GM23248 (cell line): ENCODE measurements around the gene SUN2. TPM values are rescaled to one million over a fixed set of nuclear protein-coding genes. Genes with fewer than 3 reads are reported as not detected.
A peak's percentile ranks its signal among the peaks of the same experiment; 100 is the strongest.

Source experiments
- DNase-seq: peaks from one replicate; pipeline ENCODE4 v3.0.0-alpha.2; 2015
- H2AFZ ChIP-seq: fragments of 200-600 bp; sonication (generic); 2 replicates; pipeline ENCODE4 v1.6.1; 2016; ENCODE audit warnings: antibody characterized with exemption
- H3F3A ChIP-seq: fragments of 200-600 bp; sonication (generic); 2 replicates; pipeline ENCODE4 v1.6.1; 2016; ENCODE audit warnings: mild to moderate bottlenecking, antibody characterized with exemption, mixed run types; ENCODE audit not compliant: insufficient read depth
- H3K27ac ChIP-seq: fragments of 200-600 bp; sonication (generic); 2 replicates; pipeline ENCODE4 v1.5.1; 2016; ENCODE audit warnings: mild to moderate bottlenecking
- H3K27me3 ChIP-seq: fragments of 200-600 bp; sonication (generic); replicated peaks from 2 replicates; pipeline ENCODE4 v1.6.1; 2016; ENCODE audit warnings: mild to moderate bottlenecking; ENCODE audit not compliant: insufficient read depth
- H3K36me3 ChIP-seq: fragments of 200-600 bp; sonication (generic); 2 replicates; pipeline ENCODE4 v1.6.1; 2016; ENCODE audit warnings: low read depth, mild to moderate bottlenecking
- H3K4me1 ChIP-seq: fragments of 200-600 bp; sonication (generic); 2 replicates; pipeline ENCODE4 v1.6.1; 2016; ENCODE audit warnings: mild to moderate bottlenecking; ENCODE audit not compliant: insufficient read depth
- H3K4me2 ChIP-seq: fragments of 200-600 bp; sonication (generic); one replicate; pipeline ENCODE4 v1.6.1; 2016; ENCODE audit warnings: mild to moderate bottlenecking; ENCODE audit not compliant: unreplicated experiment
- H3K4me3 ChIP-seq: fragments of 200-600 bp; sonication (generic); 2 replicates; pipeline ENCODE4 v1.5.1; 2016; ENCODE audit warnings: mild to moderate bottlenecking
- H3K79me2 ChIP-seq: fragments of 200-600 bp; sonication (generic); 2 replicates; pipeline ENCODE4 v1.6.1; 2016; ENCODE audit warnings: mild to moderate bottlenecking; ENCODE audit not compliant: insufficient read depth
- H3K9ac ChIP-seq: fragments of 200-600 bp; sonication (generic); 2 replicates; pipeline ENCODE4 v1.6.1; 2016; ENCODE audit warnings: mild to moderate bottlenecking
- H3K9me2 ChIP-seq: fragments of 200-600 bp; sonication (generic); 2 replicates; pipeline ENCODE4 v1.6.1; 2016; ENCODE audit warnings: mixed run types, mild to moderate bottlenecking, moderate library complexity; ENCODE audit not compliant: insufficient read depth
- H3K9me3 ChIP-seq: fragments of 200-600 bp; sonication (generic); one replicate; pipeline ENCODE4 v1.6.1; 2017; ENCODE audit warnings: low read depth
- H4K20me1 ChIP-seq: fragments of 200-600 bp; sonication (generic); 2 replicates; pipeline ENCODE4 v1.6.0; 2016; ENCODE audit not compliant: insufficient read depth
- EZH2 ChIP-seq: fragments of 200-600 bp; sonication (generic); IDR thresholded peaks from 2 replicates; pipeline ENCODE4 v1.6.1; 2018; ENCODE audit warnings: antibody characterized with exemption, mild to moderate bottlenecking; ENCODE audit not compliant: insufficient read depth, poor library complexity, severe bottlenecking
- EZH2phosphoT487 ChIP-seq: fragments of 200-600 bp; sonication (generic); IDR thresholded peaks from 2 replicates; pipeline ENCODE4 v1.6.1; 2018; ENCODE audit warnings: antibody characterized with exemption, moderate library complexity, mild to moderate bottlenecking, low read depth; ENCODE audit not compliant: insufficient read depth
- WGBS, 2 experiments: methylation state at CpG; one replicate each; pipeline ENCODE4 v1.1.6; 2015 to 2017; ENCODE audit warnings: low lambda C conversion rate in 2 of 2, low coverage in 1 of 2; ENCODE audit errors: missing lambda C conversion rate in 2 of 2; 5-methylcytosine and 5-hydroxymethylcytosine counted together
- in situ Hi-C: fragments of 300-500 bp; cut with MboI; formaldehyde crosslinking; loops from 2 replicates; pipeline ENCODE4 v1.15.0; 2020
- polyA plus RNA-seq: library from polyadenylated mRNA; unstranded; fragments of >200 nt; fragmentation: Nextera tagmentation; extraction: Ambion mirVana; gene quantifications from 2 replicates; pipeline ENCODE4 v1.2.1, GENCODE V29; 2016
- total RNA-seq: library from RNA; depleted of rRNA; stranded (reverse); fragments of >200 nt; shearing (Covaris generic); gene quantifications from 2 replicates; pipeline ENCODE4 v1.2.3, GENCODE V29; 2014

SUN2 gene
- total and polyA plus RNA-seq, 2 experiments from 2014 or later: 47.9 to 146 TPM

- no peak for TF ChIP-seq EZH2
- H3K27me3 ChIP-seq: no peaks in the 10 kb centered on the region
- in situ Hi-C loops: no loop called here
- peaks cover 13% of the 10 kb centered on the region for H3F3A ChIP-seq
- no peaks in the 10 kb centered on the region for H4K20me1 ChIP-seq
- no peak overlapping the region for H3K4me3 ChIP-seq
- WGBS, 2 experiments: 56 to 61% methylated on average over 6 of the region's 6 CpGs
- H3K27ac ChIP-seq: peak overlapping the region; percentile 50
- H3K9ac ChIP-seq: peak overlapping the region; percentile 25; the same call in 1 of the 2 replicates
- H3K4me1 ChIP-seq: peaks cover 18% of the 10 kb centered on the region
- H3K9me2 ChIP-seq: no peaks in the 10 kb centered on the region
- DNase-seq: no peak
- H3K9me3 ChIP-seq: no peaks in the 10 kb centered on the region
- peaks cover 12% of the 10 kb centered on the region for H3K79me2 ChIP-seq
- H2AFZ ChIP-seq: 0 out of 2 replicates have a peak overlapping the region, but pooled peaks have one; percentile 28
- H3K4me2 ChIP-seq: peak overlapping the region; percentile 29
- no peaks in the 10 kb centered on the region for H3K36me3 ChIP-seq
Observed at GRCh38 chr22:38788846-38789245, 33.0 kb upstream of the SUN2 start.

GRCh38 chr22:38788021-38788816 is 32.4 kb upstream of the SUN2 start:
- Histone ChIP-seq H2AFZ (peak overlapping the region; percentile 28; the same call in 1 of the 2 replicates), H3K36me3 (no peaks in the 10 kb centered on the region), H3K79me2 (peaks cover 6% of the 10 kb centered on the region), H3K9me2 (no peaks in the 10 kb centered on the region), H3K9me3 (no peaks in the 10 kb centered on the region), H4K20me1 (no peaks in the 10 kb centered on the region), H3K4me2 (peak overlapping the region; percentile 29), H3K27me3 (no peaks in the 10 kb centered on the region), H3K4me3 (no peak overlapping the region), H3F3A (peaks cover 13% of the 10 kb centered on the region), H3K4me1 (peaks cover 17% of the 10 kb centered on the region), H3K9ac (peak overlapping the region; percentile 31), H3K27ac (peak overlapping the region; percentile 50)
- DNase-seq: peak; percentile 96
- in situ Hi-C loops: no loop called here
- no peak for TF ChIP-seq EZH2phosphoT487
- no peak for TF ChIP-seq EZH2
- 37% methylated on average over 16 of the region's 16 CpGs for WGBS, 2 experiments

DNA sequence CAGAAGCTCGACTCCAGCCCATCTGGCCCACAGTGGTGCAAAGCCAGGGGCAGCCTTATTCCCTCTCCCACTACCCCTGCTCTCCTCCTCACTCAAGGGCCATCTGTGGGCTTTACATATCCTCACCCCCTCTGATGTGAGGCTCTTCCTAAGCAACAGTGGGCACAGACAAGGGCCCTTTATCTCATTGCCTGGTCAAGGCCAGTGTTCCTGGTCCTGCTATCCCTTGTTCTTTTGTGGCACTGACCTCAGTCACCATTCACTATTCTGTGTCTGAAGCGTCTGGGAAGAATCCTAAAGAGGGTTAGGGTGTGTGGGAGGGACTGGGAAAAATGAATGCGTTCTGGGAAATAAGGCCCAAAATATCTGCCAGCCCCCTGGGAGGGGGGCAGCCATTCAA is 30.8 kb upstream of the SUN2 start:
- Histone ChIP-seq H4K20me1 (no peaks in the 10 kb centered on the region), H3K27ac (no peak overlapping the region), H3K9me2 (no peaks in the 10 kb centered on the region), H3K9me3 (no peaks in the 10 kb centered on the region), H3K79me2 (no peaks in the 10 kb centered on the region), H3K27me3 (no peaks in the 10 kb centered on the region), H3K4me1 (peaks cover 19% of the 10 kb centered on the region), H3F3A (peaks cover 20% of the 10 kb centered on the region), H3K9ac (no peak overlapping the region), H2AFZ (no peak overlapping the region), H3K4me2 (no peak overlapping the region), H3K36me3 (no peaks in the 10 kb centered on the region), H3K4me3 (no peak overlapping the region)
- 91 to 100% methylated on average over 3 of the region's 3 CpGs for WGBS, 2 experiments
- in situ Hi-C loops: no loop called here
- no peak for TF ChIP-seq EZH2
- TF ChIP-seq EZH2phosphoT487: no peak
- DNase-seq: no peak

DNA sequence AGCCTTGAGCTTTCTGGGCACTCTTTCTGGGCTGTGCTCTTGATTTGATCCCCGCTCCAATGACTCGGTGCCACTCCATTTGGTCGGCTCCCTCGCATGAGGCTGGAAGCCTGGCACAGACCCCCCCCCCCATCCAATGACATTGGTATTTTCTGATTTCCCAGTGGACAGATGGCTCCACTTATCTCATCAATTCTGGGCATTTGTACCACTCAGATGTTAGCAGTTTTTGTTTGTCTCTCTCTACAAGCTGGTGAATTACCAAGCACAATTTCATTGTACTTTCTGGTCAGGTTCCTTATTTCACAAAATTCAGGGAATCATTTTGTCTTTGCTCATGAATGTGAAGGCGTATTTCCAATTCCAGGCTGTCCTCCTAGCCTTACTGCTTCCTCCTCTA is 29.1 kb upstream of the SUN2 start:
- H4K20me1 ChIP-seq: no peaks in the 10 kb centered on the region
- no peaks in the 10 kb centered on the region for H3K27me3 ChIP-seq
- TF ChIP-seq EZH2phosphoT487 (no peak), EZH2 (no peak)
- H3K4me2 ChIP-seq: no peak overlapping the region
- no peak overlapping the region for H3K9ac ChIP-seq
- H3K9me2 ChIP-seq: no peaks in the 10 kb centered on the region
- no peaks in the 10 kb centered on the region for H3K9me3 ChIP-seq
- H3K36me3 ChIP-seq: no peaks in the 10 kb centered on the region
- DNase-seq: no peak
- no peak overlapping the region for H2AFZ ChIP-seq
- no peak overlapping the region for H3K4me3 ChIP-seq
- in situ Hi-C loops: no loop called here
- no peaks in the 10 kb centered on the region for H3K79me2 ChIP-seq
- no peak overlapping the region for H3K27ac ChIP-seq
- 71 to 75% methylated on average over 5 of the region's 5 CpGs for WGBS, 2 experiments
- H3K4me1 ChIP-seq: peaks cover 19% of the 10 kb centered on the region
- H3F3A ChIP-seq: peaks cover 20% of the 10 kb centered on the region
